Right lobe of liver (tissue), 6 donors: ENCODE results near the gene SCFD2. TPM values are rescaled to one million over a fixed set of nuclear protein-coding genes. Genes with fewer than 3 reads are reported as not detected.

Experiments used
- ATAC-seq, 4 donors: fragments of 200-7000 bp; cut with Tn5 transposase; one replicate each; pipeline ENCODE4 v1.9.1; 2020; ENCODE audit warnings: mild to moderate bottlenecking in 4 of 4, moderate library complexity in 4 of 4
- DNase-seq, 3 donors: peaks; one replicate each; pipeline ENCODE4 v3.0.0-alpha.2; 2020
- H3K27ac ChIP-seq, 3 donors: fragments of 200-600 bp; one replicate each; pipeline ENCODE4 v1.8.0; 2022
- H3K27me3 ChIP-seq, 2 donors: fragments of 200-600 bp; one replicate each; pipeline ENCODE4 v1.8.0; 2022
- H3K36me3 ChIP-seq, 4 donors: fragments of 200-600 bp; sonication (generic) in 1 of 4; one replicate each; pipeline versions ENCODE4 v1.5.1 to v1.8.0; 2017 to 2022; ENCODE audit warnings: control low read depth in 1 of 4
- H3K4me1 ChIP-seq, 4 donors: fragments of 200-600 bp; sonication (generic) in 1 of 4; one replicate each; pipeline versions ENCODE4 v1.5.1 to v1.8.0; 2017 to 2022; ENCODE audit warnings: control low read depth in 1 of 4
- H3K4me3 ChIP-seq, 3 donors: fragments of 200-600 bp; one replicate each; pipeline ENCODE4 v1.8.0; 2022
- H3K9me3 ChIP-seq, 4 donors: fragments of 200-600 bp; sonication (generic) in 1 of 4; one replicate each; pipeline versions ENCODE4 v1.5.1 to v1.8.0; 2017 to 2022; ENCODE audit warnings: control low read depth in 1 of 4
- POLR2A ChIP-seq: fragments of 450-650 bp; IDR thresholded peaks from one replicate; pipeline ENCODE4 v1.6.1; 2017; ENCODE audit warnings: antibody characterized with exemption, mild to moderate bottlenecking
- WGBS: methylation state at CpG from one replicate; pipeline ENCODE4 v1.1.6; 2018; ENCODE audit warnings: low coverage, low lambda C conversion rate; ENCODE audit not compliant: insufficient coverage; ENCODE audit errors: missing lambda C conversion rate; 5-methylcytosine and 5-hydroxymethylcytosine counted together
- intact Hi-C, 2 donors: fragments of 100-400 bp; cut with DNase I; formaldehyde crosslinking; loops; one replicate each; pipeline versions ENCODE4 v1.11.2 to v1.14.1; 2022
- total RNA-seq, 6 experiments: library from RNA; depleted of rRNA in 2 of 6; stranded (reverse); fragments of >200 nt in 2 of 6; fragmentation: NEBNext Ultra II Directional in 3 of 6; extraction: Animal tissue kit (Norgen Biotek cat#: 25700) in 3 of 6; gene quantifications; one replicate each; pipeline versions ENCODE4 v1.1.0 to v1.2.4, GENCODE V29; 2016 to 2023
- TF ChIP-seq, protein P1 (sequence below), 4 donors: fragments of 200-600 bp in 3 of 4; fragments of 450-650 bp in 1 of 4; IDR thresholded peaks; one replicate each; pipeline versions ENCODE4 v1.5.1 to v1.8.0; 2016 to 2022; ENCODE audit warnings: antibody characterized with exemption in 4 of 4, mild to moderate bottlenecking in 2 of 4
- donor health status: DM: no; HTN: yes; CAD: no.
- donor health status: DM: no; HTN: no; CAD: no.
- donor health status: DM: no; HTN: no; CAD: no.
- donor health status: DM: no; HTN: yes; CAD: no.
- donor health status: DM: no; HTN: yes; CAD: no.

Gene SCFD2
- total RNA-seq, 6 experiments from 2014 or later = 7.6 to 17.1 (median 10.3) TPM

DNA sequence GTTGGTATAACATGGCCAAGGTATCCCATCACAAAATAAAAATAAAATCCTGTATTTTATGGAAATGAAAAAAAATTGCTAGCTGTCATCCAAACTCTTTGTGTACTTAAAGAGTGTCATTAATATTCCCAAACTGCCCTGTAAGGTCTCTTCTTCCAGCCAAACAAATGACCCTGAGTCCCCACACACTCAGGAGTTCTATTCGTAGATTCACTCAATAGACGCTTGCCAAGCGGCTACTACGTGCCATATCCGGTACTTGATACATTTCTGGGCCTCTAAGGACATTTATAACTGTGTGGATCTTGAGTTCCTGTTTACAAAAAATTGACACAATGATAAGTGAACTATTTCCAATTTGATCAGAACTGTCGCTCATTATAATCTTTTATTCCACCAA is 245.1 kb downstream of the SCFD2 start:
- Histone ChIP-seq H3K9me3 (no peaks in the 10 kb centered on the region), H3K4me3 (no peak overlapping the region), H3K27ac (peak overlapping the region in 1 of 3 donors; percentile 64), H3K36me3 (no peaks in the 10 kb centered on the region), H3K27me3 (no peaks in the 10 kb centered on the region), H3K4me1 (peaks cover 0 to 40% (median 8%) of the 10 kb centered on the region in 4 donors)
- DNase-seq (no peak), ATAC-seq (peak in 3 of 4 donors; percentile 5 to 65 (median 22))
- intact Hi-C loops = no loop called here
- 67% methylated on average over 6 of the region's 6 CpGs for WGBS
- TF ChIP-seq, protein P1, sequence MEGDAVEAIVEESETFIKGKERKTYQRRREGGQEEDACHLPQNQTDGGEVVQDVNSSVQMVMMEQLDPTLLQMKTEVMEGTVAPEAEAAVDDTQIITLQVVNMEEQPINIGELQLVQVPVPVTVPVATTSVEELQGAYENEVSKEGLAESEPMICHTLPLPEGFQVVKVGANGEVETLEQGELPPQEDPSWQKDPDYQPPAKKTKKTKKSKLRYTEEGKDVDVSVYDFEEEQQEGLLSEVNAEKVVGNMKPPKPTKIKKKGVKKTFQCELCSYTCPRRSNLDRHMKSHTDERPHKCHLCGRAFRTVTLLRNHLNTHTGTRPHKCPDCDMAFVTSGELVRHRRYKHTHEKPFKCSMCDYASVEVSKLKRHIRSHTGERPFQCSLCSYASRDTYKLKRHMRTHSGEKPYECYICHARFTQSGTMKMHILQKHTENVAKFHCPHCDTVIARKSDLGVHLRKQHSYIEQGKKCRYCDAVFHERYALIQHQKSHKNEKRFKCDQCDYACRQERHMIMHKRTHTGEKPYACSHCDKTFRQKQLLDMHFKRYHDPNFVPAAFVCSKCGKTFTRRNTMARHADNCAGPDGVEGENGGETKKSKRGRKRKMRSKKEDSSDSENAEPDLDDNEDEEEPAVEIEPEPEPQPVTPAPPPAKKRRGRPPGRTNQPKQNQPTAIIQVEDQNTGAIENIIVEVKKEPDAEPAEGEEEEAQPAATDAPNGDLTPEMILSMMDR (IDR thresholded peaks at IDR 0.05) = no peak
- TF ChIP-seq POLR2A = no peak

DNA sequence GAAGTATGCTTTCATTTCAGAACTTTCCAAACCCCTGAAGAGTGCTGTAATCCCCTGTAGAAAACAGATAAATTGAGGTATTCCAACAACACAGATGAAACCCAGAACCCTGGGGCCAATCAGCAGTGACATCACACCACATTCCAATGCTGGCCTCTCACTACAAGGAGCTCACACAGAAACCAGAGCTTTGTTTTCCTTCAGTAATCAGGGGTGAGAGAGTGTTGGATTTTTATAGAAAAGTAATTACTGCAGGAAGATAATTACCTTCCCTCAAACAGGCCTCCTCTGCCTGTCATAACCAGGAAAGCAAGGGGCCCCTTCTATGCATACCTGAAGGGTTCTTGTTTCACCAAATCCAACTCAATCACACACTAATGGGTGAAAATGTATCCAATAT is 246.2 kb downstream of the SCFD2 start:
- Histone ChIP-seq H3K4me3 (no peak overlapping the region), H3K27ac (no peak overlapping the region)

DNA sequence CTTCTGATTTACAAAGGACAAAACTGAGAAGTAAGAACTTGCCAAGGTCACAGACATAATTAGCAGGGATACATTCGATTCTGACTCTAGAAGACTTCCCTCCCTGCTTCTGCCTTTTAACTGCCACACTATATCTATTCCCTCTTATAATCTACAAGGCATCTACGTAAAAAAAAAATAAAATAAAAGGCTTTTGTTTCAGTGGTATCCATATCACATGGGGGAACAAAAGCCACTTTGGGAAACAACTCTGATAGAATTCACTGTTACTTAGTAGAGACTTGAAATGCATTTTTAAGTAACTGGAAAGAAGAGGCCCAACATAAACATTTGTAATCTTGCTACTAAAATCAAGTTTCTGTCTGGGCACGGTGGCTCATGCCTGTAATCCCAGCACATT is 247.2 kb downstream of the SCFD2 start:
- H3K27me3 ChIP-seq = no peaks in the 10 kb centered on the region
- H3K36me3 ChIP-seq = no peaks in the 10 kb centered on the region
- ATAC-seq (no peak), DNase-seq (no peak)
- H3K27ac ChIP-seq = no peak overlapping the region
- intact Hi-C loops = no loop called here
- 69% methylated on average over 3 of the region's 3 CpGs for WGBS
- TF ChIP-seq, protein P1 (IDR thresholded peaks at IDR 0.05) = no peak
- no peak for TF ChIP-seq POLR2A
- peaks cover 0 to 26% (median 8%) of the 10 kb centered on the region in 4 donors for H3K4me1 ChIP-seq
- no peak overlapping the region for H3K4me3 ChIP-seq
- H3K9me3 ChIP-seq = no peaks in the 10 kb centered on the region

More for the DNA sequence above, 246.2 kb downstream of the SCFD2 start:
- ATAC-seq (no peak), DNase-seq (no peak)
- H3K27me3 ChIP-seq = no peaks in the 10 kb centered on the region
- no peaks in the 10 kb centered on the region for H3K36me3 ChIP-seq
- no peaks in the 10 kb centered on the region for H3K9me3 ChIP-seq
- no peak for TF ChIP-seq POLR2A
- TF ChIP-seq, protein P1 (IDR thresholded peaks at IDR 0.05) = no peak
- peaks cover 0 to 35% (median 8%) of the 10 kb centered on the region in 4 donors for H3K4me1 ChIP-seq
- intact Hi-C loops = no loop called here

DNA sequence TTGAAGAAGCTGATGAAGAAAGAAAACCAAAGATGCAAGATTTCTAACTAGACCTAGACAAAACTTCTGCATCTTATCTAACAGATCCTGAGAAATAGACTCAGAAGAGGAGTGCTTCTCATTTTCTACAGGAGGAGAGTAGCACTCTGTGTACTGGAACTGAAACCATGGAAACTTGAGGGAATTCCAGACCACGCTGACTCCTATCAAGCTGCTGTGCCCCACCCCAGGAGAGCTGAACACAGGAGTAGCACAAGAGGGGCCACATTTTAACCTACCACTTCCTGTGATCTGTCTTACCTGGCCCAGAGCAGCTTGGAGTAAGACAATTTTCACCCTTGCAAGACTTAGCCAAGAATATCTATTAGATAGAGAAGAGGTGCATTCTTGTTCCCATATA is 248.9 kb downstream of the SCFD2 start:
- TF ChIP-seq, protein P1 (IDR thresholded peaks at IDR 0.05) = no peak
- TF ChIP-seq POLR2A = no peak
- DNase-seq = no peak
- ATAC-seq = no peak
- WGBS = no CpG with 5 or more reads among the region's 1 CpG
- no peaks in the 10 kb centered on the region for H3K27me3 ChIP-seq
- H3K27ac ChIP-seq = no peak overlapping the region
- H3K36me3 ChIP-seq = no peaks in the 10 kb centered on the region
- intact Hi-C loops = no loop called here
- H3K9me3 ChIP-seq = no peaks in the 10 kb centered on the region
- H3K4me1 ChIP-seq = peaks cover 0 to 10% (median 3%) of the 10 kb centered on the region in 4 donors
- H3K4me3 ChIP-seq = no peak overlapping the region
